Adrenal gland (tissue), 12 donors: ENCODE measurements around the gene TGFB1I1. TPM values are rescaled to one million over a fixed set of nuclear protein-coding genes. Genes with fewer than 3 reads are reported as not detected.
A peak's percentile ranks its signal among the peaks of the same experiment; 100 is the strongest.

Experiments
- DNase-seq, 7 donors: peaks; one replicate each; pipeline ENCODE4 v3.0.0-alpha.2; 2019 to 2020
- H3K27ac ChIP-seq, 5 donors: fragments of 200-600 bp; sonication (generic) in 4 of 5; 1 replicate in 3 of 5; 2 replicates in 2 of 5; pipeline versions ENCODE4 v1.5.1 to v1.8.0; 2016 to 2020; ENCODE audit warnings: mild to moderate bottlenecking in 1 of 5
- H3K27me3 ChIP-seq: fragments of 200-600 bp; 2 replicates; pipeline ENCODE4 v1.8.0; 2021
- H3K36me3 ChIP-seq, 2 donors: fragments of 200-600 bp; replicated peaks in 1 of 2; 1 replicate in 1 of 2; 2 replicates in 1 of 2; pipeline versions ENCODE4 v1.5.1 to v1.8.0; 2018 to 2022
- H3K4me1 ChIP-seq, 2 donors: fragments of 200-600 bp; replicated peaks in 1 of 2; 1 replicate in 1 of 2; 2 replicates in 1 of 2; pipeline versions ENCODE4 v1.5.1 to v1.8.0; 2018 to 2021
- H3K4me3 ChIP-seq, 4 donors: fragments of 200-600 bp; sonication (generic) in 3 of 4; one replicate each; pipeline ENCODE4 v1.5.1; 2016 to 2018
- H3K9me3 ChIP-seq, 3 donors: fragments of 200-600 bp; sonication (generic) in 1 of 3; replicated peaks in 1 of 3; 1 replicate in 2 of 3; 2 replicates in 1 of 3; pipeline versions ENCODE4 v1.5.1 to v1.8.0; 2016 to 2021
- CTCF ChIP-seq, 6 experiments: fragments of 450-650 bp in 4 of 6; fragments of 200-600 bp in 2 of 6; sonication (generic) in 1 of 6; IDR thresholded peaks; 1 replicate in 5 of 6; 2 replicates in 1 of 6; pipeline versions ENCODE4 v1.5.1 to v1.8.0; 2016 to 2021; ENCODE audit warnings: antibody characterized with exemption in 6 of 6, mild to moderate bottlenecking in 2 of 6, moderate library complexity in 1 of 6
- POLR2A ChIP-seq, 2 donors: fragments of 450-650 bp; IDR thresholded peaks; one replicate each; pipeline ENCODE4 v1.6.1; 2017; ENCODE audit warnings: antibody characterized with exemption in 2 of 2, mild to moderate bottlenecking in 2 of 2, moderate library complexity in 1 of 2
- WGBS, 4 donors: extraction: QIAGEN DNeasy Blood & Tissue Kit in 2 of 4; methylation state at CpG; one replicate each; pipeline versions ENCODE4 v1.1.5 to v1.1.7; 2013 to 2017; 5-methylcytosine and 5-hydroxymethylcytosine counted together
- intact Hi-C, 2 donors: fragments of 100-400 bp; cut with DNase I; formaldehyde crosslinking; loops; one replicate each; pipeline versions ENCODE4 v1.14.1 to v1.15.0; 2022 to 2023
- polyA plus RNA-seq, 3 donors: library from polyadenylated mRNA; stranded (reverse); fragments of 200-250 nt in 2 of 3; fragments of 350-450 nt in 1 of 3; fragmentation: Illumina TruSeq in 1 of 3; extraction: RNeasy Lipid Tissue Mini Kit (QIAGEN cat#74804) in 1 of 3; gene quantifications; one replicate each; pipeline ENCODE4 v1.2.3, GENCODE V29; 2013 to 2014
- total RNA-seq, 9 donors: library from RNA; depleted of rRNA in 4 of 9; stranded (reverse); fragments of >200 nt in 4 of 9; fragments of 120-200 nt in 1 of 9; fragmentation: NEBNext Ultra II Directional in 1 of 9; extraction: Animal tissue kit (Norgen Biotek cat#: 25700) in 1 of 9; gene quantifications; one replicate each; pipeline versions ENCODE4 v1.1.0 to v1.2.4, GENCODE V29; 2013 to 2023
- donor health status: healthy with polysubstance abuse.
- donor health status: Bipolar disorder and iron deficiency.
- donor health status: DM: yes; HTN: yes; CAD: no.
- donor health status: DM: no; HTN: no; CAD: no.
- donor health status: DM: no; HTN: no; CAD: no.
- donor health status: DM: yes; HTN: yes; CAD: no.

TGFB1I1 gene
- total and polyA plus RNA-seq, 12 donors: 4.5 to 62.7 (median 31.3) TPM

- no peaks in the 10 kb centered on the region for H3K27me3 ChIP-seq
- H3K27ac ChIP-seq: peak overlapping the region in 1 of 5 donors; percentile 8
- peaks cover 56 to 71% of the 10 kb centered on the region in 2 donors for H3K4me1 ChIP-seq
- H3K4me3 ChIP-seq: no peak overlapping the region
- DNase-seq: peak in 3 of 7 donors; percentile 20 to 55 (median 22)
- H3K36me3 ChIP-seq: no peaks in the 10 kb centered on the region
- H3K9me3 ChIP-seq: no peaks in the 10 kb centered on the region
- intact Hi-C loops: no loop called here
- TF ChIP-seq POLR2A (IDR thresholded peaks at IDR 0.05): no peak
- no peak for TF ChIP-seq CTCF (IDR thresholded peaks at IDR 0.05)
- 70 to 83% (median 74%) methylated on average over 11 to 17 of the region's 17 CpGs for WGBS, 4 donors
These were observed 16.2 kb upstream of the TGFB1I1 start for GRCh38 chr16:31455601-31456314.

- Histone ChIP-seq H3K4me3 (peak overlapping the region in 1 of 4 donors; percentile 90), H3K27ac (peak overlapping the region in 1 of 5 donors; percentile 100), H3K36me3 (peaks cover 0 to 2% of the 10 kb centered on the region in 2 donors), H3K27me3 (no peaks in the 10 kb centered on the region), H3K4me1 (peaks cover 50 to 69% of the 10 kb centered on the region in 2 donors), H3K9me3 (no peaks in the 10 kb centered on the region)
- DNase-seq: peak in 1 of 7 donors; percentile 51
- TF ChIP-seq CTCF (IDR thresholded peaks at IDR 0.05) (no peak), POLR2A (IDR thresholded peaks at IDR 0.05) (no peak)
- whole genome bisulfite sequencing, 4 donors: 77 to 82% (median 80%) methylated on average over 8 of the region's 8 CpGs
- intact Hi-C loops: no loop called here
These were observed 15.0 kb upstream of the TGFB1I1 start for GRCh38 chr16:31456988-31457360.

GRCh38 chr16:31458073-31458843 is 13.7 kb upstream of the TGFB1I1 start:
- intact Hi-C loops: no loop called here
- 0 to 1% (median 1%) methylated on average over 5 to 42 of the region's 42 CpGs for WGBS, 4 donors
- Histone ChIP-seq H3K36me3 (peaks cover 0 to 15% of the 10 kb centered on the region in 2 donors), H3K9me3 (no peaks in the 10 kb centered on the region), H3K4me1 (peaks cover 37 to 57% of the 10 kb centered on the region in 2 donors), H3K27ac (peak overlapping the region; percentile 96 to 100 (median 99)), H3K4me3 (peak overlapping the region; percentile 12 to 90 (median 48)), H3K27me3 (no peaks in the 10 kb centered on the region)
- DNase-seq: peak in 6 of 7 donors; percentile 62 to 82 (median 68)
- TF ChIP-seq POLR2A (IDR thresholded peaks at IDR 0.05) (peak; percentile 11 to 60), CTCF (IDR thresholded peaks at IDR 0.05) (peak in 3 of 6 experiments; percentile 20 to 30 (median 26))
